Measurements from ENCODE around the gene PLXNA3.

DNA sequence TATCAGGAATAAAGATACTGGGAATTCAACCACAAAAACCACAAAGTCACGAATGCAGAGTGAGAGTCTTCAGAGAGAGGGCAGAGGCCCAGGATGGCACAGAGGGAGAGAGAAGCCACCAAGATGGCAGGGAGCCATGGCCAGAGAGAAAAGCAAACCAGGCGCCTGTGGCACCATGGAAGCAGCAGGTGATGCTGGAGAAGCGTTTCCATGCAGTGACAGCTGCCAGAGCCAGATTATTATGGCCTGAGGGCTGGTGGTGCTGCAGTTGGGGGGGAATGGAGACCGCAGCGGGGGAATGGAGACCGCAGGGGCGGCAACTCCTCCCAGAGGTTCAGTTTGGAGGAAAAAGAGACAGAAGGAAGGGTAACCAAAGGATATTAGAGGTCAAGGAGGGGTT lies 40.9 kb upstream of the PLXNA3 start:
- no peak for TF ChIP-seq TAF1 (IDR thresholded peaks at IDR 0.05; ENCODE audit: borderline replicate concordance, low read depth, low read length)
- TF ChIP-seq, protein P1, sequence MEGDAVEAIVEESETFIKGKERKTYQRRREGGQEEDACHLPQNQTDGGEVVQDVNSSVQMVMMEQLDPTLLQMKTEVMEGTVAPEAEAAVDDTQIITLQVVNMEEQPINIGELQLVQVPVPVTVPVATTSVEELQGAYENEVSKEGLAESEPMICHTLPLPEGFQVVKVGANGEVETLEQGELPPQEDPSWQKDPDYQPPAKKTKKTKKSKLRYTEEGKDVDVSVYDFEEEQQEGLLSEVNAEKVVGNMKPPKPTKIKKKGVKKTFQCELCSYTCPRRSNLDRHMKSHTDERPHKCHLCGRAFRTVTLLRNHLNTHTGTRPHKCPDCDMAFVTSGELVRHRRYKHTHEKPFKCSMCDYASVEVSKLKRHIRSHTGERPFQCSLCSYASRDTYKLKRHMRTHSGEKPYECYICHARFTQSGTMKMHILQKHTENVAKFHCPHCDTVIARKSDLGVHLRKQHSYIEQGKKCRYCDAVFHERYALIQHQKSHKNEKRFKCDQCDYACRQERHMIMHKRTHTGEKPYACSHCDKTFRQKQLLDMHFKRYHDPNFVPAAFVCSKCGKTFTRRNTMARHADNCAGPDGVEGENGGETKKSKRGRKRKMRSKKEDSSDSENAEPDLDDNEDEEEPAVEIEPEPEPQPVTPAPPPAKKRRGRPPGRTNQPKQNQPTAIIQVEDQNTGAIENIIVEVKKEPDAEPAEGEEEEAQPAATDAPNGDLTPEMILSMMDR (IDR thresholded peaks at IDR 0.05) = no peak
- TF ChIP-seq TCF12 (IDR thresholded peaks at IDR 0.05) = no peak
- TF ChIP-seq EP300 (IDR thresholded peaks at IDR 0.05; ENCODE audit: borderline replicate concordance in 1 of 2, low read depth in 1 of 2, low read length in 1 of 2) = no peak
- no peak for TF ChIP-seq RXRA (IDR thresholded peaks at IDR 0.05; ENCODE audit: borderline replicate concordance, low read depth)
- no peak for TF ChIP-seq YY1 (IDR thresholded peaks at IDR 0.05; ENCODE audit: low read depth)
- TF ChIP-seq SMC3 (IDR thresholded peaks at IDR 0.05; ENCODE audit: low read depth, low read length) = no peak
- TF ChIP-seq TEAD4 (IDR thresholded peaks at IDR 0.05; ENCODE audit: borderline replicate concordance, insufficient read depth) = no peak
- no peak for TF ChIP-seq RFX5 (IDR thresholded peaks at IDR 0.05; ENCODE audit: low read length)
- TF ChIP-seq POLR2AphosphoS5 (IDR thresholded peaks at IDR 0.05; ENCODE audit: low read depth, low read length) = no peak
- peak; percentile 28; the same call in 1 of the 2 replicates for TF ChIP-seq MXI1 (IDR thresholded peaks at IDR 0.05; ENCODE audit: low read depth, low read length)
- TF ChIP-seq, protein P2, sequence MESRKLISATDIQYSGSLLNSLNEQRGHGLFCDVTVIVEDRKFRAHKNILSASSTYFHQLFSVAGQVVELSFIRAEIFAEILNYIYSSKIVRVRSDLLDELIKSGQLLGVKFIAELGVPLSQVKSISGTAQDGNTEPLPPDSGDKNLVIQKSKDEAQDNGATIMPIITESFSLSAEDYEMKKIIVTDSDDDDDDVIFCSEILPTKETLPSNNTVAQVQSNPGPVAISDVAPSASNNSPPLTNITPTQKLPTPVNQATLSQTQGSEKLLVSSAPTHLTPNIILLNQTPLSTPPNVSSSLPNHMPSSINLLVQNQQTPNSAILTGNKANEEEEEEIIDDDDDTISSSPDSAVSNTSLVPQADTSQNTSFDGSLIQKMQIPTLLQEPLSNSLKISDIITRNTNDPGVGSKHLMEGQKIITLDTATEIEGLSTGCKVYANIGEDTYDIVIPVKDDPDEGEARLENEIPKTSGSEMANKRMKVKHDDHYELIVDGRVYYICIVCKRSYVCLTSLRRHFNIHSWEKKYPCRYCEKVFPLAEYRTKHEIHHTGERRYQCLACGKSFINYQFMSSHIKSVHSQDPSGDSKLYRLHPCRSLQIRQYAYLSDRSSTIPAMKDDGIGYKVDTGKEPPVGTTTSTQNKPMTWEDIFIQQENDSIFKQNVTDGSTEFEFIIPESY (IDR thresholded peaks at IDR 0.05; ENCODE audit: borderline replicate concordance, low read depth) = no peak

Measured in SK-N-SH (cell line).